ENCODE measurements around the gene APP.

DNA sequence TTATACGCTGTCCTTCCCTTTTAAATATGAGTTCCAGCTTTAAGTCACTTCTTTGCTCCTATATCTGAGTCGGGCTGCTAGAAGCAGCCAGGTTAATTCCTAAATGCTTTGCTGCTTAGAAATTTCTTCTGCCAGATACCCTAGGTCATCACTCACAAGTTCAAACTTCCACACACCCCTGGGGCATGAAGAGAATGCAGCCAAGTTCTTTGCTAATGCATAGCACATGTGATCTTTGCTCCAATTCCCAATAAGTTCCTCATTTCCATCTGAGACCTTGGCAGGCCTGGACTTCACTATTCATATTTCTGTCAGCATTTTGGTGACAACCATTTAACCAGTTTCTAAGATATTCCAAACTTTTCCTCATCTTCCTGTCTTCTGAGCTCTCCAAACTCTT lies 14.5 kb upstream of the APP start:
- TF ChIP-seq POLR2A (IDR thresholded peaks at IDR 0.05), result no peak
- TF ChIP-seq, protein P1, sequence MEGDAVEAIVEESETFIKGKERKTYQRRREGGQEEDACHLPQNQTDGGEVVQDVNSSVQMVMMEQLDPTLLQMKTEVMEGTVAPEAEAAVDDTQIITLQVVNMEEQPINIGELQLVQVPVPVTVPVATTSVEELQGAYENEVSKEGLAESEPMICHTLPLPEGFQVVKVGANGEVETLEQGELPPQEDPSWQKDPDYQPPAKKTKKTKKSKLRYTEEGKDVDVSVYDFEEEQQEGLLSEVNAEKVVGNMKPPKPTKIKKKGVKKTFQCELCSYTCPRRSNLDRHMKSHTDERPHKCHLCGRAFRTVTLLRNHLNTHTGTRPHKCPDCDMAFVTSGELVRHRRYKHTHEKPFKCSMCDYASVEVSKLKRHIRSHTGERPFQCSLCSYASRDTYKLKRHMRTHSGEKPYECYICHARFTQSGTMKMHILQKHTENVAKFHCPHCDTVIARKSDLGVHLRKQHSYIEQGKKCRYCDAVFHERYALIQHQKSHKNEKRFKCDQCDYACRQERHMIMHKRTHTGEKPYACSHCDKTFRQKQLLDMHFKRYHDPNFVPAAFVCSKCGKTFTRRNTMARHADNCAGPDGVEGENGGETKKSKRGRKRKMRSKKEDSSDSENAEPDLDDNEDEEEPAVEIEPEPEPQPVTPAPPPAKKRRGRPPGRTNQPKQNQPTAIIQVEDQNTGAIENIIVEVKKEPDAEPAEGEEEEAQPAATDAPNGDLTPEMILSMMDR (IDR thresholded peaks at IDR 0.05), result no peak
